Aorta (tissue), 5 donors: ENCODE measurements around the gene MAML1. TPM values are rescaled to one million over a fixed set of nuclear protein-coding genes. Genes with fewer than 3 reads are reported as not detected.
A peak's percentile ranks its signal among the peaks of the same experiment; 100 is the strongest.

Source experiments
- ATAC-seq: fragments of 200-7000 bp; cut with Tn5 transposase; one replicate; pipeline ENCODE4 v1.9.1; 2022; ENCODE audit warnings: moderate library complexity; ENCODE audit not compliant: low FRiP score
- DNase-seq, 2 donors: peaks; one replicate each; pipeline ENCODE4 v3.0.0-alpha.2; 2020
- H3K27ac ChIP-seq, 2 donors: one replicate each; pipeline ENCODE4 v1.5.1; 2013; ENCODE audit warnings: low read length in 2 of 2, mild to moderate bottlenecking in 2 of 2, moderate library complexity in 2 of 2, control low read depth in 1 of 2, inconsistent platforms in 1 of 2, low read depth in 1 of 2
- H3K27me3 ChIP-seq, 2 donors: one replicate each; pipeline ENCODE4 v1.6.1; 2013; ENCODE audit warnings: control low read depth in 1 of 2, low read length in 1 of 2, mild to moderate bottlenecking in 1 of 2, moderate library complexity in 1 of 2; ENCODE audit not compliant: insufficient read depth in 2 of 2, control insufficient read depth in 1 of 2
- H3K36me3 ChIP-seq, 2 donors: one replicate each; pipeline ENCODE4 v1.6.1; 2013; ENCODE audit warnings: control low read depth in 1 of 2, low read length in 1 of 2, mild to moderate bottlenecking in 1 of 2; ENCODE audit not compliant: insufficient read depth in 2 of 2, control insufficient read depth in 1 of 2
- H3K4me1 ChIP-seq, 2 donors: one replicate each; pipeline ENCODE4 v1.6.1; 2013; ENCODE audit warnings: low read length in 2 of 2, control low read depth in 1 of 2, mild to moderate bottlenecking in 1 of 2, moderate library complexity in 1 of 2; ENCODE audit not compliant: insufficient read depth in 2 of 2, control insufficient read depth in 1 of 2
- H3K4me3 ChIP-seq, 2 donors: one replicate each; pipeline ENCODE4 v1.5.1; 2013; ENCODE audit warnings: low read length in 2 of 2, control low read depth in 1 of 2, mild to moderate bottlenecking in 1 of 2
- H3K9me3 ChIP-seq: one replicate; pipeline ENCODE4 v1.6.1; 2013; ENCODE audit warnings: mild to moderate bottlenecking, low read length; ENCODE audit not compliant: control insufficient read depth
- WGBS, 2 donors: extraction: QIAGEN DNeasy Blood & Tissue Kit; methylation state at CpG; one replicate each; pipeline ENCODE4 v1.1.7; 2013; 5-methylcytosine and 5-hydroxymethylcytosine counted together
- intact Hi-C, 2 donors: fragments of 100-400 bp; cut with DNase I; formaldehyde crosslinking; loops; one replicate each; pipeline versions ENCODE4 v1.14.2 to v1.15.0; 2022
- polyA plus RNA-seq, 2 donors: library from polyadenylated mRNA; stranded (reverse); fragments of 200-250 nt; gene quantifications; one replicate each; pipeline ENCODE4 v1.2.3, GENCODE V29; 2013
- total RNA-seq, 2 donors: library from RNA; stranded (reverse); fragmentation: NEBNext Ultra II Directional; extraction: Animal tissue kit (Norgen Biotek cat#: 25700); gene quantifications; one replicate each; pipeline ENCODE4 v1.2.1, GENCODE V29; 2021
- donor health status: healthy with polysubstance abuse.
- donor health status: Bipolar disorder and iron deficiency.
- donor health status: DM: no; HTN: no; CAD: no.
- donor health status: DM: no; HTN: no; CAD: no.
- donor health status: DM: yes; HTN: yes; CAD: no.

Gene MAML1
- total and polyA plus RNA-seq, 4 donors: 7.0 to 35.3 (median 19.1) TPM

DNA sequence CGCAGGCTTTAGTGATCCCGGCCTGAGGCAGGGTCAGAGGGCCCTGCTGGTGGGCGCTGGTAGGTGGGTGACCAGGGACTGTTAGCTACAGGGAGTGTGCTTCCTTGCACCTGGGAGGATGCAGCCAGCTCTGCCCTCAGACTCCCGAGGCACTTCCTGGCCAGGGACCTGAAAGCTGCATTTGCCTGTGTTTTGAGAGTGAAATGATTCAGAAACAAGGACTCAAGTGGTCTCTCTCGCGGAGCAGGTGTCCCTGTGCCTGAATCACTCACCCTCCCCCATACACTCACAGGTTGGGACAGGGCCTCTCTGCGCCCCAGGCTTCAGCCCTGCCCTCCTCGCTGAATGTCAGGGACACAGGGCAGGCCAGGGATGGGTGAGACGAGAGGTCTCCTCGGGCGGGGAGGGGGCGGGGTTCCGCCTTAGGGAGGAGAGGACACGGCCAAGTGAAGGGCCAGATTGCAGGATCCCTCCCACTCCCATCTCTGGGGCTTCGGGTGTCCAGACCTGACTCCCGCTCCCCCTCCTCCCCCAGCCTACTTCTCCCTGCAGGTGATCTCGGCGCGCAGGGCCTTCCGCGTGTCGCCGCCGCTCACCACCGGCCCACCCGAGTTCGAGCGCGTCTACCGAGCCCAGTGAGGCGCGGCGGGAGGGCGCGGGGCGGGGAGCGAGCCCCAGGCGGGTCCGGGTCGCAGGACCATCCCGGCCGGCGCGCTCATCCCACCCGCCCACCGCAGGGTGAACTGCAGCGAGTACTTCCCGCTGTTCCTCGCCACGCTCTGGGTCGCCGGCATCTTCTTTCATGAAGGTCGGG, 62.6 kb downstream of the MAML1 start:
- no peaks in the 10 kb centered on the region for H3K27me3 ChIP-seq
- ATAC-seq (no peak), DNase-seq (peak in 1 of 2 donors; percentile 55)
- no peaks in the 10 kb centered on the region for H3K4me1 ChIP-seq
- no peak overlapping the region for H3K27ac ChIP-seq
- 13 to 29% methylated on average over 21 to 53 of the region's 53 CpGs for WGBS, 2 donors
- peak overlapping the region; percentile 36 to 59 for H3K4me3 ChIP-seq
- peaks cover 0 to 5% of the 10 kb centered on the region in 2 donors for H3K36me3 ChIP-seq
- no peaks in the 10 kb centered on the region for H3K9me3 ChIP-seq
- intact Hi-C loops: loop anchor here (5.0 to 10.0 kb wide), 3 partner anchors 33 to 120 kb away; no protein-coding TSS in a partner anchor

DNA sequence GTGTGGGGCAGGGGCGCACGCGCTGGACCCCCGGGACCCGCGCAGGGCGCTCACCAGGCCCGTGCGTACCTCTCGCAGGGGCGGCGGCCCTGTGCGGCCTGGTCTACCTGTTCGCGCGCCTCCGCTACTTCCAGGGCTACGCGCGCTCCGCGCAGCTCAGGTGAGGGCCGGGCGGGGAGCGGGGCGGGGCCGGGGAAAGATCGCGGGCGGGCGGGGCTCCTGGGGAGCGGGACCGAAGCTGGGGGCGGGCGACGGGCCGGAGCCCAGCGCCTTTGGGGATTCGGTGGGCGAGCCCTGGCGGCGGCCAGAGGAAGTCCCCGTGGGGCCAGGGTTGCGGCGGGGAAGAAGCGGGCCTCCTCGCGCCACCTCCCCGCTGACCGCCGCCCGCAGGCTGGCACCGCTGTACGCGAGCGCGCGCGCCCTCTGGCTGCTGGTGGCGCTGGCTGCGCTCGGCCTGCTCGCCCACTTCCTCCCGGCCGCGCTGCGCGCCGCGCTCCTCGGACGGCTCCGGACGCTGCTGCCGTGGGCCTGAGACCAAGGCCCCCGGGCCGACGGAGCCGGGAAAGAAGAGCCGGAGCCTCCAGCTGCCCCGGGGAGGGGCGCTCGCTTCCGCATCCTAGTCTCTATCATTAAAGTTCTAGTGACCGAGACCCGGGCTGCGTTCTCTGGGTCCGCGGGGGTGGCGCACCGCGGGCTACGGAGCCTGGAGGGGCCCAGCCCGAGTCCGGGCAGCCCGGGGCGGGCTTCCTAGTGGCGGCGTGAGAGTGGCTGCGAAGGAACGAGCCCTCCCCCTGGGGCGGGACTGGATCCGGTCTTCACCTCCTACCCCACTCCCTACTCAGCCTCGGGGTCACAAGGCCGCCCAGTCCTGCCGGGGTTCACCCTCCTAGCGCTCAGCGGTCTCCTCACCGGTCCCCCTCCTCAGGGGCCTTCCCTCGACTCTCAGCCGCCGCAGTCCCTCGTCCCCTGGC, 63.5 kb downstream of the MAML1 start:
- peak overlapping the region in 1 of 2 donors; percentile 15 for H3K27ac ChIP-seq
- peak overlapping the region; percentile 36 to 59 for H3K4me3 ChIP-seq
- H3K4me1 ChIP-seq: no peaks in the 10 kb centered on the region
- H3K27me3 ChIP-seq: no peaks in the 10 kb centered on the region
- intact Hi-C loops: loop anchor here (1.0 to 10.0 kb wide), 4 partner anchors 33 to 121 kb away; no protein-coding TSS in a partner anchor
- peak; percentile 85 for ATAC-seq
- peaks cover 0 to 5% of the 10 kb centered on the region in 2 donors for H3K36me3 ChIP-seq
- peak; percentile 88 to 94 for DNase-seq
- 3 to 6% methylated on average over 57 to 113 of the region's 113 CpGs for WGBS, 2 donors
- H3K9me3 ChIP-seq: no peaks in the 10 kb centered on the region

DNA sequence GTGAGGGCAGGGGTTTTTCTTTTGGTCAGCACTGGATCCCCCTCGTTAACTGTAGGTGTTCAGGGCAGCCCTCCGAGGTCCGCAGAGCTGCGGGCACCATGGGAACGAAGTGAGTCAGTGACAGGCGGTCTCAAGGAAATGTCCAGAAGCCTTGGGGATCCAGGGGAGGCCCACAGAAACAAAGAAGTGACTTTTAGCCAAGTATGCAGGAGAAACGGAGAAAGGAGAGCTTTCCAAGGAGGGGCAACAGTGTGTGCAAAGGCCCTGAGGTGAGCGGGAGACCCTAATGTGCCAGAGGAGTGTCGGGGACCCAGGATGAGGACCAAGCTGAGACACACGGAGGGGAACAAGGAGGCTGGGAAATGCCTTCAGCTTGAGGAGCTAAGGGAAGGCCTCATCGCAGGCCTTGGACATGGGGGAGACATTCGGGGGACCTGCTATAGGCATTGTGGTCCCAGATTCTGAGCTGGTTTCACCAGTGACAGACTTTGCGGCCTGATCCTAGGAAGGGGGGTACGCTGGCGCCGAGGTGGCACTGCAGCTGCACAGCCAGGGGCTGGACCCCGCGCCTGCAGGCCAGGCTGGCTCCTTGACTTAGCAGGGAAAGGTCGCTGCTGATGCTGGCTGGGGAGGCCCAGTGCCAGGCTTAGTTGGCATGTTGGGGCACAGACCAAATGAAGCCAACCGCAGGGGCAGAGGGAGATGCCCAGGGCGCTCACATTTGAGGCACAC, 64.4 kb downstream of the MAML1 start:
- H3K9me3 ChIP-seq: no peaks in the 10 kb centered on the region
- no peaks in the 10 kb centered on the region for H3K27me3 ChIP-seq
- H3K27ac ChIP-seq: peak overlapping the region in 1 of 2 donors; percentile 2
- peaks cover 0 to 7% of the 10 kb centered on the region in 2 donors for H3K36me3 ChIP-seq
- no peak overlapping the region for H3K4me3 ChIP-seq
- 86 to 89% methylated on average over 21 of the region's 21 CpGs for WGBS, 2 donors
- DNase-seq (no peak), ATAC-seq (no peak)
- no peaks in the 10 kb centered on the region for H3K4me1 ChIP-seq
- intact Hi-C loops: loop anchor here (1.0 to 10.0 kb wide), 4 partner anchors 34 to 122 kb away; no protein-coding TSS in a partner anchor

DNA sequence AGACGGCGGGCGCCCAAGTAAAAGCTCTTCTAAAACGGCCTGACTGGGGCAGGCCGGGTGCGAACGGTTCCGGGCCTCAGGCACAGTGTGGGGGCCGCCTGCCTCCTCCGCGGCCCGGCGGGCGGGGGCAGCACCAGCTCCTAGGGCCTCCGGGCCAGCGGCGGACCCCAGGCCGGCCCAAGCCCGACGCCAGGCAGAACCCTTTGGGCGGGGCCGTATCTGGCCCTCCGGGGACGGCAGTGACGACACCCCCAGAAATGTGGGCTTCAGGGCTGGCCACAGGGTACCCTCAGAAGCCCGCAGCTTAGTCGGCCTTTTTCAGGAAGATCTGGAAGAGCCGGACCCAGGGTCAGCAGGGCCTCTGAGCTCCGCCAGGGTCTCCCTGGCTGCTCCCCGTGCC, 65.1 kb downstream of the MAML1 start:
- H3K9me3 ChIP-seq: no peaks in the 10 kb centered on the region
- WGBS, 2 donors: 95 to 96% methylated on average over 30 of the region's 30 CpGs
- H3K4me1 ChIP-seq: no peaks in the 10 kb centered on the region
- ATAC-seq (no peak), DNase-seq (no peak)
- intact Hi-C loops: loop anchor here (5.0 to 10.0 kb wide), 3 partner anchors 35 to 123 kb away; no protein-coding TSS in a partner anchor
- no peak overlapping the region for H3K27ac ChIP-seq
- H3K36me3 ChIP-seq: peaks cover 0 to 7% of the 10 kb centered on the region in 2 donors
- no peaks in the 10 kb centered on the region for H3K27me3 ChIP-seq
- H3K4me3 ChIP-seq: no peak overlapping the region

DNA sequence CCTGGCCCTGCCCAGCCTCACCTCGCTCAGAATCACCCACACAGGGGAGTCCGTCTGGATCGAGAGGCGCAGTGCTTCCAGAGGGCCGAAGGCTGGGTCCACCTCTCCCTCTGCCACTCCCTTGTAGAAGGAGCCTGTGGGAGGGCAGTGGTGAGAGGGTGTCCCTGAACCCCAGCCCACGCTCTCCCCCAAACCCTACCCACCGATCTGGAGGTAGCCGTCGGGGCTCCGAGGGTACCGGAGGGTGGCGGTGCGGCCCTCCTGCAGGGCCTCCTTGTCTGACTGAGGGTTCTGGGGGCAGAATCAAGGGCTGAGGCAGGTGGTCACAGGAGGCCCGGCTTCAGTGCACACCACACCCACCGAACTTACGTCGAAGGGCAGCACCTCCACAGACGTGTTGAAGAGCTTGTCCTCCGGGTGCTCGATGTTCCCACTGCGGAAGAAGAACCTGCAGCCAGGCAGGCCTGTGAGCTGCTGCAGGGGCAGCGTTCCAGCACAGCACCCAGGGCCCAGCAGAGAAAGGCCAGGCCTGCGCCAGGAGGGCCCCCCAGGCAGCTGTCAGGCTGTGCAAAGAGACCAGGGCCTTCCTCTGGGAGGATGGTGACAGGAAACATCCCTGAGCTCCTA, 65.6 kb downstream of the MAML1 start:
- Histone ChIP-seq H3K4me3 (no peak overlapping the region), H3K9me3 (no peaks in the 10 kb centered on the region), H3K36me3 (peaks cover 0 to 7% of the 10 kb centered on the region in 2 donors), H3K27ac (no peak overlapping the region), H3K4me1 (no peaks in the 10 kb centered on the region), H3K27me3 (no peaks in the 10 kb centered on the region)
- DNase-seq: peak in 1 of 2 donors; percentile 37
- intact Hi-C loops: loop anchor here (5.0 to 10.0 kb wide), 3 partner anchors 36 to 123 kb away; no protein-coding TSS in a partner anchor
- ATAC-seq: no peak
- WGBS, 2 donors: 96% methylated on average over 23 of the region's 23 CpGs

DNA sequence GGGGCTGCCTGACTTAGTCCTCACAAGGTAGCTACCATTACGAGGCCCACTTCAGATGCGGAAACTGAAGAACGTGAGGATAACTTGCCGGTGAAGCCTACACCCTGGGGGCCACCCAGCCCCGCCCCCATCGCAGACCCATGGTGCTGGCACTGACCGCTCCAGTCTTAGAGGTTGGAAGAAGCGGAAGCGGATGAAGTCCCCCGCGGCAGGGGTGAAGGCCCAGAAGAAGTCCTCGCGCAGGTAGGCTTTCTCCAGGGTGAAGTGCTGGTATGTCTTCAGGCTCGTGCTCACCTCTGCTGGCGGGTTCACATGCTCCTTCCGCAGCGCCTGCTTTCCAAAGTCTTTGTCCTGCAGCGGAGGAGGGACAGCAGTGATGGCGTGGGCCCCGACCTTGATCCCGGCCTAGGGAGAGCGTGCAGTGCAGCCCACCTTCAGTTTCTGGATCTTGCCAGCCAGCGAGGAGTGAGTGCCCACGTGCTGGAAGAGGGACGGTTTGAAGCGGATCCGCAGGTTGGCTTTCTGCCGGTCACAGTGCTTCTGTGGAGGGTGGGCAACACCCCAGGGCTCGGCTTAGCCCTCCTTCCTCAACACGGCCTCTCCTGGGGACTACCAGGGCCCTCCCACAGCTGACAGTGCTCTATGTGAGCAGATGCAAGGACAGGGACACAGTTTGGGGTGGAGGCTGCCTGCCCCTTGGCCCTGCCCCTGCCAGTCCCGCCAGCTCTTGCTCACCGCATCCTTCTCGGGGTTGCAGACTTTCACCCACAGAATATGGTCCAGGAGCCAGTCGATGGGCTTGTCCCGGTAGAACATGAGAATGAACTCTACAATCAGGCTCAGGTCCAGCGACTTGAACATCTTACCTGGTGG, 66.4 kb downstream of the MAML1 start:
- H3K27me3 ChIP-seq: no peaks in the 10 kb centered on the region
- no peaks in the 10 kb centered on the region for H3K9me3 ChIP-seq
- WGBS, 2 donors: 93 to 94% methylated on average over 36 of the region's 36 CpGs
- peaks cover 0 to 7% of the 10 kb centered on the region in 2 donors for H3K36me3 ChIP-seq
- intact Hi-C loops: loop anchor here (5.0 to 10.0 kb wide), 3 partner anchors 37 to 124 kb away; no protein-coding TSS in a partner anchor
- H3K4me3 ChIP-seq: no peak overlapping the region
- ATAC-seq (no peak), DNase-seq (peak in 1 of 2 donors; percentile 45)
- H3K27ac ChIP-seq: no peak overlapping the region
- no peaks in the 10 kb centered on the region for H3K4me1 ChIP-seq

DNA sequence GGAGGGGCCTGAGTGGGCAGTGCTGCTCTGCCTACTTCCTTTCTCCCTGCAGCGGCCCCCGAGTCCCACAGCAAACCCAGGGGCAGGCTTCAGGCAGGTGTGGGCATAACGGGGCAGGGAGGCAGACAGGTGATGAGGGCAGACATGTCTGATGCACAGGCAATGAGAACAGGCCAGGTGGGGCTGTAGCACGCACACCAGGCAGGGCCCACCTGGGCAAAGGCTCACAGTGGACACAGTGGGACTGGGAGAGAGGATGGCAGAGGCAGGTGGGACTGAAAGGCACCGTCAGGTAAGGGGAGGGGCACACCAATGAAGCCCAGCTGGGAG, 67.0 kb downstream of the MAML1 start:
- no peak for ATAC-seq
- Histone ChIP-seq H3K36me3 (peaks cover 0 to 7% of the 10 kb centered on the region in 2 donors), H3K9me3 (no peaks in the 10 kb centered on the region), H3K27me3 (no peaks in the 10 kb centered on the region), H3K4me3 (no peak overlapping the region), H3K27ac (no peak overlapping the region), H3K4me1 (no peaks in the 10 kb centered on the region)
- no peak for DNase-seq
- WGBS, 2 donors: 90 to 93% methylated on average over 5 of the region's 5 CpGs
- intact Hi-C loops: loop anchor here (5.0 to 10.0 kb wide), 3 partner anchors 37 to 125 kb away; no protein-coding TSS in a partner anchor
